ENCODE results near the gene KCND2.
A peak's percentile ranks its signal among the peaks of the same experiment; 100 is the strongest.
"Not testable (repeated sequence)": the region's sequence is repeated elsewhere in the genome, so short reads cannot be mapped to it uniquely, and the experiment has no call there.

Gene KCND2

DNA sequence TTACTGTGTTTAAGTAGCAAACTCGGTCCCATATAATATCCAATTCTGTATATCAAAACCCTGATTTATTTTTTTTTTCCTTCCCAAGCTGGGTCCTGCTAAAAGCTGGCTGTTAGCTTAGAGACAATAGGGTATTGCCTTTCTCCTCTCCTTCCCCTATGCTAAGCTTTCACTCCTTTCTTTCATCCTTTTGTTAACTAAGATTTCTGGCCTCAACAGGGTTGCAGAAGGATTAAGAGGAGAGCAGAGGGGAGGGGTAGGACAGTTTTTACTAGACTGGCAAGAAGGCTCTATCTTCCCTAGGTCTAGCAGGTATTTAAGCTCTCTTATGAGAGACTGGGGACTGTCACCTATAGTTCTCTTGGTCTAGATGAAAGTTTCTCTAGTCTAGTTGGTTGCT lies 229.2 kb downstream of the KCND2 start:
- DNase-seq (ENCODE audit: low spot score), result no peak

DNA sequence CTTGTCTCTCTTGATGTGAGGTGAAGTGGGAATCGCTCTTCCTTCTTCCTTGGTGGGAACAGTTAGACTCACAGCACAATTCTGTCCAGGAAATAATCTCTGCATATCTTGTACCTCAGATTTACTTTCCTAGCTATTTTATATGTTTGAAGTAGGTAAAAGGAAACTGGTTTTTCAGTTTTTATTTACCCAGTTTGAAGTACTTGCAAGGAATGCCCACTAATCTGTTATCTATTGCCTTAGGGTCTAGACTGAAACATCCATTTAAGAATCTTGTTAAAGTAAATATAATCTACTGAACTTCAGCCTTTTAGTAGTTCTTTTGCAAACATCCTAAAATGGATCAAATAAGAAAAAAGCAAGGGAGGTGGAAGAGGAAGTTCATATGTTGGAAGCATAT lies 229.8 kb downstream of the KCND2 start:
- no peak for DNase-seq (ENCODE audit: low spot score)

DNA sequence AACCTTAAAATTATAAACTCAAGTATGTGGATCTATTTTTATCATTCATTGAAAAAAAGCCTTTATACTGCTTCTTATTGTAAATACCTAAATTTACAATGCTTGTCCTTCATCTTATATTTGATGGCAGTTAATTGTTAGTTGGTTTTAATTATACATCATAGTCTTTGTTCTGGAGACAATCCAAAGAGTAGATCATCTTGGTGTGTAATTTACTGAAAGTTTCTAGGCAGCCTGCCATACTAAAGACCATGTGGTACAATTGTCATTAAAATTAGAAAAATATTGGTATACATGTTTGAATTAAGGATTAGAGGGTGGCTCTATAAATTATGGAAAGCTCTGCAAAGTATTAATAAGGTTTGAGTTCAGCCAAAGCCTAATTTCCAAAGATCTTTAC lies 231.4 kb downstream of the KCND2 start:
- no peak for DNase-seq (ENCODE audit: low spot score)

DNA sequence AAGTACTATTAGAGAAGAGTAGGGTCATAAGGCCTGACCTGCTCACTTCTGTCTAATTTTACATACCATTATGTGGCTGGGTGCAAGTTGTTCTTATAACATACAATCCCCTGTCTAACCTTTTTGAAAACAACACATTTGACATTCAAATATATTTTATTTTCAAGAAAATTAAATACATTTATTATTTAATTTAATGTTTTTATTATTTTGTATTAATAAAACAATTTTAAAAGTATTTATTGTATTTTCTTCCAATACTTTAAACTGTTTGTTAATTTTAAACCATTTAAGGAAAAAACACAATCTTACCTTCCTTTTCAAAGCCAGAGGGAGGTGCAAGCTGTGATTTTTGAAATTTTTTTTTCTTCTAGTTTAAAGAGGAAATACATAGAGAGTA lies 232.8 kb downstream of the KCND2 start:
- DNase-seq (ENCODE audit: low spot score), result no peak

DNA sequence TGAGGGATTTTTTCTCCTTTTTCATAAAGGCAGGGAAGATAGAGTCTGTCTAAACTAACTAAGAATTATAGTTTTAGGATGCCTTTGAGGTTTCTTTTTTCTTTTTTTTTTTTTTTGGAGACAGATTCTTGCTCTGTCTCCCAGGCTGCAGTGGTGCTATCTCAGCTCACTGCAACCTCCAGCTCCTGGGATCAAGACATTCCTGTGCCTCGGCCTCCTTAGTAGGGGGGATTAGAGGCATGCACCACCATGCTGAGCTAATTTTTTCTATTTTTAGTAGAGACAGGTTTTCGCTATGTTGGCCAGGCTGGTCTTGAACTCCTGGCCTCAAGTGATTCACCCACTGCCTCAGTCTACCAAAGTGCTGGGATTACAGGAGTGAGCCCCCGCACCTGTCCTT lies 239.7 kb downstream of the KCND2 start:
- no peak for DNase-seq (ENCODE audit: low spot score)

DNA sequence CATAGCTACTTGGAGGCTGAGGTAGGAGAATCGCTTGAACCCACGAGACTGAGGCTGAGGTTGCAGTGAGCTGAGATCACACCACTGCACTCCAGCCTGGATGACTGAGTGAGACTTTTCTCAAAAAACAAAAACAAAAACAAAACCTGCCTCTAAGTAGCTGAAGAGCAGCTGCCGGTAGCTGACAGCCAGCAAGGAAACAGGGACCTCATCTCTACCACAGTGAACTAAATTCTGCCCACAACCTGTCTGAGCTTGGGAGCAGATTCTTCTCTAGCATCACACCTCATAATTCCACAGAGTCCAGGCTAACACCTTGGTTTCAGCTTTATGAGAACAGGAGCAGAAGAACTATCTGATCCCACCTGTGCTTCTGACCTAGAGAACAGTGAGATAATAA lies 246.2 kb downstream of the KCND2 start:
- DNase-seq (ENCODE audit: low spot score), result no peak

DNA sequence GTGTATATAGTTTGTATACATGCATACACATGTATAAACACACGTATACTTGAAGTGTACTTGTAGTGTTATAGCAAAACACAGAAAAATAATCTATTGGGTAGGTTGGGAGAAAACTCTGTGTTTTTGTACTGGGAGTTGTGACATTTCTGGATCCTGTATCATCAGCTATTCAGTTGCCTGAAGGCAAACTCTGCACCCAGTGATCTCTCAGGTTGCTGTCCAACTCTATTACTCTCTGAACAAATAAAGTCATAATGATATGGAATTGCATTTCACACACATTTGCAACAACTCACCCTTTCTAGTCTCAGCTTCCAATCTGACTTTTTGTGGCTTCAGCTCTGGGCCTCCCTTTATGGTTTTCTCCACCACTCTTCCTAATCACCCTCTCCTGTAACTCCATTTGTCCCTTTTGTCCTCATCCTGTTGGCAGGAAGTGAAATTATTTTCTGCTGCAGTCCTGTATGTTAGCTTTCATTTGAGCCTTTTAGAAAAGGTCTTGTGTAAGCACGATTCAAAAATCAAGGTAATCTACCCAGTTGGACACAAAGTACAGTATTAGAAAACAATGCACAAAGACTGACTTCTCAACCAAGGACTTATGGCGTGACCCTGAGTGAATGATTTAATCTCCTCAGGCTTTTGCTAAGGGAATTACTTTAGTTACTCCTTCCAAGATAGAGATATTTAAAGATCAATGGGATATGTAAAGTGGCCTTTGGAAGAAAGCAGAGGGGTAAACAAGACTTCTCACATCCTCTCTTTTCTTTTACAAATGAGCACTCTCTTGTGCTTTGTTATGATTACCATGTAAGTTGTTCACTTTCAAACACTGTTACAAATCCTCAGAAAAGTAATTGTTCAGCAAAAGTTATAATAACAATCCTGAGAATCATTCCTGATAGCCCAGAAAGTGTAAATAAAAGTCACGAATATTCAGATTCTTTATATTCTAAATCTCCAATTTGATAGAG lies 249.1 kb downstream of the KCND2 start:
- no peak for DNase-seq (ENCODE audit: low spot score)

DNA sequence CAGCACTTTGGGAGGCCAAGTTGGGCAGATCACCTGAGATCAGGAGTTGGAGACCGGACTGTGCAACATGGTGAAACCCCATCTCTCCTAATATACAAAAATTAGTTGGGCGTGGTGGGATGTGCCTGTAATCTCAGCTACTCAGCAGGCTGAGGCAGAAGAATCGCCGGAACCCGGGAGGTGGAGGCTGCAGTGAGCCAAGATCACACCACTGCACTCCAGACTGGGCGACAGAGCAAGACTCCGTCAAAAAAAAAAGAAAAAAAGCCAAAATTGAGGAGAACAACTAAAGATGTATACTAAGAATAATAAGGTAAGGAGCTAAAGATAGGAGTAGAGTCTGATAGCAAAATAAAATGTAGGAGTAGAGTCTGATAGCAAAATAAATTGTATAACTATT lies 251.0 kb downstream of the KCND2 start:
- no peak for DNase-seq (ENCODE audit: low spot score)

DNA sequence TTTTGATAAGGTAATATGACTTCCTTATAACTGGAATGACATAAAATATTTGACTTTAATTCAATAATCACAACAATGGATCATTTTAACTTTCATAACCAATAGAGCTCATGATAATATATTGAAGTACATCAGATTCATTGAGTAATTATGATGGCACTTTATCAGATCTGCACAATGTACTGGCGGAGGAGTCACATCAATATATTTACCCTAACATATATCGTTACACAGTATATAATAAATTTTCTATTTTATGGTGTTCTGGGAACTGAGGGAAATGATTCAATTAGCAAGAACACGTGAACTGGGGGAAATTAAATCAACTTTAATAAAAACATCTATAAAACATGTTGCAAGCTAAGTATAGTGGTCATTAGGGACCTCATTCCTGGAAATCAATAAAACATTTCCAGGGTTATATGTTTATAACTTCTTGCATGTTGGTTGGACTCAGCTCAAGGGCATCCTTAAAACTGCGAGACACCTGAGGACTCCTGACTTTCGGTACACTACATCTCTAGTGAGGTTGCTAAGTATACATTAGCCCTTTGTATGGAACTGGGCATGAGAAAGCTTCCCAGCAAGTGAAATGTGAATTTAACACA lies 254.0 kb downstream of the KCND2 start:
- no peak for DNase-seq (ENCODE audit: low spot score)

DNA sequence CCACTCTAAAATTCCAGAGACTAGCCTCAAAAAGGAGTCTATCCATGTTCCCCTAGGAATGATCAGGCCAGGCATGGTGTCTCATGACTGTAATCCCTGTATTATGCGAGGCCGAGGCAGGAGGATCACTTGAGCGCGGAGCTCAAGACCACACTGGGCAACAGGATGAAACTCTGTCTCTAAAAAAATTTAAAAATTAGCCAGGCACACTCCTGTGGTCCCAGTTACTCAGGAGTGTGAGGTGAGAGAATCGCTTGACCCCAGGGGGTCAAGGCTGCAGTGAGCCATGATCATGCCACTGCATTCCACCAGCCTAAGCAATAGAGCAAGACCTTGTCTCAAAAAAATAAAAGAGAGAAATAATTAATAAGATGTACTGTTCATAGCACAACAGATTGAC lies 256.8 kb downstream of the KCND2 start:
- DNase-seq (ENCODE audit: low spot score), result no peak

DNA sequence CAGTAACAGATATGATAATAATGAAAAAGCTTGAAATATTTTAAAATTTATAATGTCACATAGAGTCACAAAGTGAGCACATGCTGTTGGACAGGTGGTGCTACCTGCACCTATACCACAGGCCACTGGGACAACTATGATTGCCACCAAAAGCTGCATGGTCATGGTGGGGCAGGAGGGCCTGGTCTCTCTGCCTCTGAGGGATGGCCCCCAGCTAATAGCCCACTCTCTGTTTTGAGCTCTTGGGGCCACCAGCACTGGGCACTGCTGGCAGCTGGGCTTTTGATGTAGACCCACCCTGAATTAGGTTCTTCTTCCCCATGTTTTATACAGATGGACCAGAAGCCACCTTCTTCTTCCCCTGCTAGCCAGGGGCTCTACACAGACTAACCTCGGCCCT lies 265.4 kb downstream of the KCND2 start:
- no peak for DNase-seq (ENCODE audit: low spot score)

DNA sequence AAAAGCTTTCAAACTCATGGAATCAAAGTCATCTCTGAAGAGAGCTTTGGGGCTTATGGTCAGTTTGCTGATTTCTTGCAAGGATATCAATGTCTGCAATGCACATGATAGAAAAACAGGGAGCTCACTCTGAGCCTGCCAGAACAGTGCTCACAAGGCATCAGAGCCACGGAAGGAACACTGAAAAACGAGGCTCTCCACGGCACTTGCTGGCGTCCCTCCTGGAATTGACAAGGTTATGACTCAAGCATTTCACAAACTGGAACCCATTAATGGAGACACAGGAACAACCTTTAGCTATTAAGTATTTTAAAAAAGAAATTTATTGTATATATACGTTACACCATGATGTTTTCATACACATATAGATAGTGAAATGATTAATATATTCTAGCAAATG lies 266.3 kb downstream of the KCND2 start:
- DNase-seq (ENCODE audit: low spot score), result no peak

DNA sequence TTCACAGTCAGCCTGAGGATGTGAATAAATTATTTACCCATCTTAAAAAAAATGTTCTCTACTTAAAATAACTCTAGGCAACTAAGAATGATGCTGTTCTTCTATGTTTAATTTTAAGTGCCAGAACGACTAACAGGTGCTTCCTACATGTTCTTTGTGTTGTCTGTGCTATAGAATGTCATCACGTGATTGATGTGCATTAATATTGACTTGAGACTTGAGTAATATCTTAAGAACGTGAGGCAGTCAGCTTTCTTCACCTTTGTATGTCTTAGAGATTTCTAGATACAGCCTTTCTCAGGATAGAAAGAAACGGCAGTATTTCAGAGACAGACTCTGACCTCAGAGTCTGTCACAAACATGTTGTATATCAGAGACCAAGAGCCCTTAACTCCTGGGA lies 274.6 kb downstream of the KCND2 start:
- no peak for DNase-seq (ENCODE audit: low spot score)

DNA sequence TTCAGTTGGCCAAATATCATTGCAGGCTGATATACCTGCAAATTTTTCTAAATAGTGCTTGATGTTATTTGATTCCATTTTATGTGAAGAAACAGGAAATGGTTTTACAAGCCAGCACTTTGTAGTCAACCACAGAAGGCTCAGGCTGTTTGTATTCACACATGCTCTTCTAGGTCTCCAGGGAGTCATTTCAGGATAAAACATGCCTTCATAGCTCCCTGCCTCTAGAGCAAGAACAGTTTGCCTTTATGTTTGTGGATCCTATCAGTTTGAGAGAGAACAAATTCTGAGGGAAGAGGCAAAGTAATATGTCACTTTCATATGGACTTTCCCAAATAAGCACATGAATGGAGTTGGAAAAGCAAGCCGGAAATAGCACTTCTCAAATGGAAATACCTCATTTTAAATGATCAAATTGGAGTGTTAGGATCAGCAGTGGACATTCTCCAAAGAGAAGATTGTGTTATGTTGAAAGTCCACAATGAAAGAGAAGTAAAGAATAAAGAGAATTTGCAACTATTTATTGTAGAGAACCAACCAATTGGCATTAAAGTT lies 277.6 kb downstream of the KCND2 start:
- no peak for DNase-seq (ENCODE audit: low spot score)

DNA sequence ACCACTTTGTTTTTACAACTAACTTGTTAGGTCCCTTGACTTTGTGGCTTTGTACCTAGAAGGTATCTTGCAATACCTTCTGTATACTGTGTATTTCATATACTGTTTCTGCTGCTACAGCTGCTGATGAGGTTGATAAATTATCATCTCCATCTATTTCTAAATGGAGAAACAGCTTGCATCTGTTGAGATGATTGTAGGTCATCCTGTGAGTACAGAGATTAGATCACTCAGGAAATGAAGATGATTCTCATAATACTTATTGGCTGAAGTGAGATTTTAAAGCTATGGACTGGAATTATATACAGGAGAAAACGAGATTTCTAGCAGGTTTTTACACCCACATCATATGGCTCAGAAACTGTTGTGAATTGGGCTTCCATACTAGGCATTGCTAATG lies 280.5 kb downstream of the KCND2 start:
- no peak for DNase-seq (ENCODE audit: low spot score)

DNA sequence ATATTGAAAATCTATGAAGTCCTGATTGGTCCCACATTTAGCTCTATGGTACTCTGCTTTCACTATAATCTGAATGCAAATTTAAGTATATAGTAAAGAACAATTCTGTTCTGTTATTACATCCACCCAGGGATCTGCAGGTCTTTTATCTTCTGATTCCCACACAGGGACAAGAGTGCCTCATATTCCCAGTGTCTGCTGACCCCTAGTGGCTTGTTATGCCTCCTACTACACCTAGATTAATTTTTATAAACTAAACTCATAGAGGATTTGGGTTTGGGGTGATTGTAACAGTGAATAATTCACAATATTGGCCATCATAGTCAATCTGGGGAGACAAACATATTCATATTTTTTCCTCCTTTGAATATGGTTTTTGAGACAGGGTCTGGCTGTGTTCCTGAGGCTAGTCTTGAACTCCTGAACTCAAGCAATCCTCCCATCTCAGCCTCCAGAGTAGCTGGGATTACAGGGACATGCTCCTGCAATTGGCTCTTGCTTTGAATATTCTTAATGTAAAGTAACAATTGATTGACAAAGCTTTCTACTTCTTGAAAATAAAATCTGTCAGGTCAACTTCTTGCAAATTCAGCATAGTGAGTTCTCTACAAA lies 282.1 kb downstream of the KCND2 start:
- DNase-seq (ENCODE audit: low spot score), result peak; percentile 34

DNA sequence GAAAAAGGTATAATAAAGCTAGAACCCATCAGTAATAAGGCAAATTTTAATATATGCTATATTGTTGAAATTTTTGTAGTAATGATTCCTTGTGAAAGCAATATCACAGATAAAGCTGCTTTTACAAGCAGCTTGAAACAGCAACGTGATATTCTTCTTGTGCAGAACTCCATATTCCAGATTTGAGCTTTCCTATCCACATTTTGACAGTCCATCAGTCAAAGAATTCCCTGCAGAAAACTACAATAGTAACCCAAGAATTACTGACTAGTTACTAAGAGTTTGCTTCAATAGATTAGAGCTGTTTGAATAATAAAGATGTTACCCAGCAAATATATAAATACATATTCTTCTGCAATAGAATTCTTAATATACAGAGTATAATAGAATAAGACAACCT lies 291.2 kb downstream of the KCND2 start:
- DNase-seq (ENCODE audit: low spot score), result no peak

DNA sequence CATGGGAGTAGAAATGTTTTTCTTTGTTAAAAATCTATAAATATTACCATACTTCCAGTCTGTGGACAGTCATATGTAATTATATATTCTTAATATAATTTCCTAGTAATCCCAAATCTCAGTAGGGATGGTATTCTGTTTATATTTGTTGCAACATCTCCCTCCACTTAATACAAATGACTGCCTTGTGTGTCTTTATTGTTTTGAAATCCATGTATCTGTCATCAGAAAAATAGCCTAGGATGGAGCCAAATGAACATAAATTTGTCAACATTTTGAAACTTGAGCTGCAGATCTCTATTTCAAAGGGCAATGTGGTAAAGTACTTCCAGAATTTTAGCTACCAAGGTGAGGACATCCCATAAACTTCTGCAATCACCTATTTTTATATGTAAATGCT lies 294.2 kb downstream of the KCND2 start:
- DNase-seq (ENCODE audit: low spot score), result no peak

DNA sequence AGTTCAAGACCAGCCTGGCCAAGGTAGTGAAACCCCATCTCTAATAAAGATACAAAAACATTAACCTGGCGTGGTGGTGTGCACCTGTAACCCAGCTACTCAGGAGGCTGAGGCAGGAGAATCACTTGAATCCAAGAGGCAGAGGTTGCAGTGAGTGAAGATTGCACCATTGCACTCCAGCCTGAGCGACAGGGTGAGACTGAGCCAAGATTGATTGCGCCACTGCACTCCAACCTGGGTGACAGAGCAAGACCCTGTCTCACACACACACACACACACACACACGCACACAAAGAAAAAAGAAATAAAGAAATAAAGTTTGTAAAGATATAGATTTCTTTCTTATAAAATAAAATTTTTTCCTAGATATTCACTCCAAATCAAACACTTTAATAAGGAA lies 305.7 kb downstream of the KCND2 start:
- not testable (repeated sequence) for DNase-seq (ENCODE audit: low spot score)

DNA sequence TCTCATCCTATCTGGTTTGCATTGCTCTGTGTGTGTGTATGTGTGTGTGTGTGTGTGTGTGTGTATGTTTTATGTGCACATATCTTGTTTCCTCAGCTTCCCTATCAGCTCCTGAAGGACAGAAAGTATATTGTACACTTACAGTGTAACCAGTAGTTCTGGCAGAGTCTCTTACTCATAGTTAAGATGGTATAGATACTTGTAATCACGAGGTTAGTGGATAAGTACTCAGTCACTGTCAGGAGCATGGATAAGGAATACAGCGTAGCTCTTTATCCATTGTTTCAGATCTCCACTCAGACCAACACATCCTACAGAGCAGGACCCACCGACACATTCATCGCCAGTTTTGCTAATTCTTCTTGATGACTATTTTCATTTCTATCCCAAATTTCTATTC lies 309.9 kb downstream of the KCND2 start:
- no peak for DNase-seq (ENCODE audit: low spot score)

DNA sequence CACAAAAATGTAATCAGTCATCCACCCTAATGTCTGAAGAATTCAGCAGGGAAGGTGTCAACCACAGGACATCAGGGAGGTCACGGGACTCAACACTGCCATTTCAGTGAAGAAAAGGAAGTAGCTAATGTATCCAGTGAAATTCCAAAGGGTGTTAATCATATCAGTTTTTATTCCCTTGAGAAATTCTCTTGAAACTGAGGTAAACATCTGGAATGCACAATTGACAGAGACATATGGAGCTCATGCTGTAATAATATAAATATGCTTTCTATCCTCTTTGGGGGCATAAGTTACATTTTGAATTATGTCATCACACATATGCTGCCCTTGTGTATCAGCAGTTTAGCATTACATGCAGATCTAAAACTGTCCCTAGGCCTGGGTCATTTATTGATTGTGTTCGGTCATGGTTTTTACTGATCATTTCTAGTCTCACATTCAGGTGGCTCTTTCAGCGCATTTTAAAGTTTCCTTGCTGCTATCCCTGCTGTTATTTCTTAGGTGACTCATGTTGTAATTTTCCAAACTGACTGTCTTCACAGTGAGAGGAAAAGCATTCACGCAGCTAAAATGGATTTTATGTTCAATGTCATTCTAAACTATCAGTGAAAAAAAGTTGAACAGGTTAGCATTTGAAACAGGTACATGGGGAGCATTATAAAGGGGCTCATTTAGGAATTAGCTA lies 311.1 kb downstream of the KCND2 start:
- no peak for DNase-seq (ENCODE audit: low spot score)

DNA sequence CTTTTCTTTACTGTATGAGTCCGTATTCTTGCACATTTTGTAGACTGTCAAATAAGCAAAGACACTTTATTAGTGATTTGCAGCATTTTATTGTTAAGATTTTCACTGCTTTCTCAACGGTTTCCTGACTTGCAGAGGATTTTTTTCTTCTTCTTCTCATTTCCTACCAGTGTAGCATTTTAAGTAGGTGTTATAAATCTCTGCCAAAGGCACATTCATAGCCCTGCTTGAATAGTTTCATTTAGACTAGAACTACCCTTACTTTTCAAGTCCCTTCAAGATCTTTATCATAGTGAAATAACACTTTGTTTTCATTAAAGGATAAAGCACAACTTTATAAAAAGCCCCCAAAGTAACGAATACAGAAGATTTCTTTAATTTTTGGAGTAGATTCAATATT lies 313.6 kb downstream of the KCND2 start:
- peak; percentile 34 for DNase-seq (ENCODE audit: low spot score)

Data from globus pallidus (tissue), 1 donor.